H1 (cell line): ENCODE data around the gene TYSND1. TPM values are rescaled to one million over a fixed set of nuclear protein-coding genes. Genes with fewer than 3 reads are reported as not detected.
"Not testable (repeated sequence)": the region's sequence is repeated elsewhere in the genome, so short reads cannot be mapped to it uniquely, and the experiment has no call there.

Experiments used
- CTCF ChIA-PET: fragments of 300-600 bp; sonication (Branson Sonifier 250); formaldehyde crosslinking; loops from one replicate; lab custom pipeline; 2021; ENCODE audit not compliant: partially characterized antibody; lab: Charles Lee
- POLR2A ChIA-PET: fragments of 300-600 bp; sonication (Branson Sonifier 250); formaldehyde crosslinking; loops from one replicate; lab custom pipeline; 2021; ENCODE audit warnings: inconsistent platforms; ENCODE audit not compliant: partially characterized antibody; lab: Charles Lee
- DNase-seq, 2 experiments: peaks; one replicate each; pipeline versions ENCODE4 v3.0.0 to v3.0.0-alpha.2; 2010 to 2022; ENCODE audit warnings: low spot score in 2 of 2, low read depth in 1 of 2, mixed read lengths in 1 of 2
- FAIRE-seq: peaks from 2 replicates; lab custom pipeline; 2011; peaks lifted over from hg19 to GRCh38; lab: Jason Lieb, UNC
- H2AFZ ChIP-seq: 2 replicates; pipeline ENCODE4 v1.8.1; 2012; ENCODE audit warnings: low read length, inconsistent platforms
- H2AK5ac ChIP-seq: 2 replicates; pipeline ENCODE4 v1.6.1; 2013; ENCODE audit warnings: low read depth, low read length
- H2BK120ac ChIP-seq: replicated peaks from 2 replicates; pipeline ENCODE3; 2013; ENCODE audit warnings: low read depth, low read length, inconsistent platforms
- H2BK12ac ChIP-seq: 2 replicates; pipeline ENCODE4 v1.6.1; 2013; ENCODE audit warnings: low read depth, low read length
- H2BK15ac ChIP-seq: 2 replicates; pipeline ENCODE4 v1.6.1; 2013; ENCODE audit warnings: low read length
- H2BK20ac ChIP-seq: 2 replicates; pipeline ENCODE4 v1.6.1; 2013; ENCODE audit warnings: low read length
- H2BK5ac ChIP-seq: 2 replicates; pipeline ENCODE4 v1.6.1; 2013; ENCODE audit warnings: low read depth, low read length
- H3K14ac ChIP-seq: 2 replicates; pipeline ENCODE4 v1.6.1; 2013; ENCODE audit warnings: inconsistent platforms; ENCODE audit not compliant: insufficient read length
- H3K18ac ChIP-seq: 2 replicates; pipeline ENCODE4 v1.6.1; 2013; ENCODE audit warnings: low read length; ENCODE audit errors: extremely low read depth
- H3K23ac ChIP-seq: 2 replicates; pipeline ENCODE4 v1.6.1; 2013; ENCODE audit warnings: inconsistent platforms; ENCODE audit not compliant: insufficient read length
- H3K23me2 ChIP-seq: 2 replicates; pipeline ENCODE4 v1.6.1; 2013; ENCODE audit warnings: low read depth, low read length
- H3K27ac ChIP-seq: 2 replicates; pipeline ENCODE4 v1.6.1; 2011; ENCODE audit warnings: low read depth, low read length, inconsistent platforms
- H3K27me3 ChIP-seq, 4 experiments: replicated peaks in 1 of 4; 1 replicate in 1 of 4; 2 replicates in 3 of 4; pipeline versions ENCODE4 v1.6.1 to v1.8.1; 2011 to 2013; ENCODE audit warnings: low read length in 3 of 4, mild to moderate bottlenecking in 3 of 4, inconsistent platforms in 2 of 4, mixed read lengths in 2 of 4, moderate library complexity in 1 of 4; ENCODE audit not compliant: control insufficient read depth in 3 of 4, insufficient read depth in 3 of 4; ENCODE audit errors: extremely low read depth in 1 of 4
- H3K36me3 ChIP-seq, 4 experiments: 2 replicates each; pipeline versions ENCODE4 v1.6.1 to v1.8.1; 2011 to 2013; ENCODE audit warnings: mild to moderate bottlenecking in 4 of 4, low read length in 3 of 4, moderate library complexity in 2 of 4, control low read depth in 1 of 4, inconsistent platforms in 1 of 4; ENCODE audit not compliant: insufficient read depth in 4 of 4, control insufficient read depth in 2 of 4
- H3K4ac ChIP-seq: replicated peaks from 2 replicates; pipeline ENCODE3; 2013; ENCODE audit warnings: low read length, low read depth, mixed read lengths, inconsistent platforms; ENCODE audit not compliant: insufficient read length
- H3K4me1 ChIP-seq, 4 experiments: replicated peaks in 1 of 4; 1 replicate in 1 of 4; 2 replicates in 3 of 4; pipeline versions ENCODE4 v1.6.1 to v1.8.1; 2011 to 2013; ENCODE audit warnings: low read length in 3 of 4, inconsistent platforms in 2 of 4, mixed read lengths in 1 of 4; ENCODE audit not compliant: insufficient read depth in 4 of 4, control insufficient read depth in 3 of 4
- H3K4me2 ChIP-seq, 2 experiments: 2 replicates each; pipeline versions ENCODE4 v1.6.1 to v1.8.1; 2011 to 2013; ENCODE audit warnings: low read depth in 2 of 2, low read length in 2 of 2, control low read depth in 1 of 2, inconsistent platforms in 1 of 2, mild to moderate bottlenecking in 1 of 2; ENCODE audit not compliant: insufficient read depth in 1 of 2
- H3K4me3 ChIP-seq, 4 experiments: fragments of 200-600, 300-600 bp in 1 of 4; sonication (generic), shearing (Covaris generic), sonication (Bioruptor Twin) in 1 of 4; 2 replicates each; pipeline versions ENCODE4 v1.5.1 to v1.8.1; 2011 to 2016; ENCODE audit warnings: low read length in 4 of 4, low read depth in 3 of 4, control low read depth in 2 of 4, inconsistent platforms in 2 of 4, mild to moderate bottlenecking in 2 of 4, mixed read lengths in 1 of 4, moderate library complexity in 1 of 4; ENCODE audit not compliant: insufficient read depth in 2 of 4; ENCODE audit errors: extremely low read depth in 1 of 4
- H3K56ac ChIP-seq: replicated peaks from 2 replicates; pipeline ENCODE3; 2013; ENCODE audit warnings: low read depth, mild to moderate bottlenecking, mixed read lengths, low read length, inconsistent platforms; ENCODE audit not compliant: insufficient read length
- H3K79me1 ChIP-seq: 2 replicates; pipeline ENCODE4 v1.6.1; 2013; ENCODE audit warnings: low read depth, low read length, control low read depth
- H3K79me2 ChIP-seq, 2 experiments: 2 replicates each; pipeline versions ENCODE4 v1.6.1 to v1.8.1; 2012 to 2013; ENCODE audit warnings: low read length in 2 of 2, mild to moderate bottlenecking in 2 of 2, inconsistent platforms in 1 of 2; ENCODE audit not compliant: insufficient read depth in 2 of 2, control insufficient read depth in 1 of 2
- H3K9ac ChIP-seq, 4 experiments: replicated peaks in 1 of 4; 1 replicate in 1 of 4; 2 replicates in 3 of 4; pipeline versions ENCODE4 v1.6.1 to v1.8.1; 2011 to 2013; ENCODE audit warnings: low read depth in 3 of 4, low read length in 3 of 4, control low read depth in 2 of 4, mild to moderate bottlenecking in 2 of 4, moderate library complexity in 2 of 4, inconsistent platforms in 1 of 4; ENCODE audit errors: extremely low read depth in 1 of 4
- H3K9me3 ChIP-seq, 2 experiments: 2 replicates each; pipeline versions ENCODE4 v1.6.1 to v1.8.1; 2012 to 2013; ENCODE audit warnings: mild to moderate bottlenecking in 2 of 2, moderate library complexity in 2 of 2, control low read depth in 1 of 2, inconsistent platforms in 1 of 2, low read depth in 1 of 2, low read length in 1 of 2, mixed read lengths in 1 of 2; ENCODE audit not compliant: insufficient read depth in 2 of 2
- H4K20me1 ChIP-seq, 2 experiments: replicated peaks in 1 of 2; 2 replicates each; pipeline versions ENCODE3 to v1.8.1; 2011 to 2013; ENCODE audit warnings: inconsistent platforms in 2 of 2, low read length in 2 of 2, mild to moderate bottlenecking in 1 of 2; ENCODE audit not compliant: insufficient read depth in 2 of 2, control insufficient read depth in 1 of 2
- H4K5ac ChIP-seq: 2 replicates; pipeline ENCODE4 v1.6.1; 2013; ENCODE audit warnings: low read length, low read depth, mixed read lengths, inconsistent platforms; ENCODE audit not compliant: insufficient read length
- H4K8ac ChIP-seq: 2 replicates; pipeline ENCODE4 v1.8.0; 2013; ENCODE audit warnings: mild to moderate bottlenecking, moderate library complexity, low read length, inconsistent platforms; ENCODE audit not compliant: insufficient read depth; ENCODE audit errors: extremely low read depth
- H4K91ac ChIP-seq: replicated peaks from 2 replicates; pipeline ENCODE3; 2013; ENCODE audit warnings: low read length, mixed read lengths, inconsistent platforms; ENCODE audit not compliant: insufficient read length
- WGBS, 2 experiments: shearing (Covaris generic) in 1 of 2; methylation state at CpG; one replicate each; pipeline versions ENCODE4 v1.1.6 to v1.1.7; 2013 to 2015; ENCODE audit warnings: low lambda C conversion rate in 2 of 2, mixed read lengths in 2 of 2, inconsistent platforms in 1 of 2, low coverage in 1 of 2, missing lambda C conversion rate in 1 of 2; ENCODE audit not compliant: insufficient replicate concordance in 2 of 2, insufficient coverage in 1 of 2, insufficient read length in 1 of 2; ENCODE audit errors: extremely low coverage in 1 of 2, missing lambda C conversion rate in 1 of 2; 5-methylcytosine and 5-hydroxymethylcytosine counted together
- polyA plus RNA-seq, 7 experiments: library from polyadenylated mRNA; depleted of rRNA in 3 of 7; stranded (reverse) in 5 of 7; unstranded in 2 of 7; fragments of >200 nt in 5 of 7; fragments of 200-250 nt in 2 of 7; gene quantifications; 1 replicate in 5 of 7; 2 replicates in 1 of 7; 4 replicates in 1 of 7; pipeline versions ENCODE4 v1.2.1 to v1.2.3, GENCODE V29; 2011 to 2013; ENCODE audit warnings: missing spikeins in 2 of 7, mixed read lengths in 2 of 7
- total RNA-seq: library from RNA; stranded (reverse); fragmentation: NEBNext Ultra II Directional; extraction: Animal tissue kit (Norgen Biotek cat#: 25700); gene quantifications from 2 replicates; pipeline ENCODE4 v1.2.1, GENCODE V29; 2021

Gene TYSND1
- total and polyA plus RNA-seq, 2 of the 8 experiments (the other 6 are each of a cell fraction or from before 2014, with no cell fraction given): 11.9 to 15.0 TPM

GRCh38 chr10:70101068-70101562 is 45.4 kb downstream of the TYSND1 start:
- CTCF ChIA-PET: interaction anchor here (0.6 to 13.4 kb wide), 5 partner anchors 12 to 225 kb away, joined by 3 to 155 read pairs (median 3); no protein-coding TSS in a partner anchor
- H2BK120ac ChIP-seq, H3K79me1 ChIP-seq, H3K4me2 ChIP-seq, H3K9ac ChIP-seq, H3K9me3 ChIP-seq, H4K8ac ChIP-seq, FAIRE-seq, H3K18ac ChIP-seq, H2BK15ac ChIP-seq, H3K36me3 ChIP-seq, H3K23ac ChIP-seq, H3K14ac ChIP-seq, H3K27me3 ChIP-seq, H2BK20ac ChIP-seq, H4K91ac ChIP-seq, H3K79me2 ChIP-seq, H2AFZ ChIP-seq, DNase-seq, H2BK12ac ChIP-seq, H3K27ac ChIP-seq, H3K4me1 ChIP-seq, H3K4ac ChIP-seq, H4K20me1 ChIP-seq, POLR2A ChIA-PET, H3K4me3 ChIP-seq, H3K23me2 ChIP-seq, H3K56ac ChIP-seq, H2AK5ac ChIP-seq, H4K5ac ChIP-seq, H2BK5ac ChIP-seq: not testable (repeated sequence)
- 93% methylated on average over 11 of the region's 11 CpGs; no CpG with 5 or more reads in 1 of the 2 experiments for WGBS, 2 experiments
